A172 (cell line): ENCODE data around the gene BRWD1. TPM values are rescaled to one million over a fixed set of nuclear protein-coding genes. Genes with fewer than 3 reads are reported as not detected.

Source experiments
- DNase-seq: peaks from one replicate; pipeline ENCODE4 v3.0.0-alpha.2; 2015; ENCODE audit warnings: low spot score
- total RNA-seq: library from RNA; depleted of rRNA; stranded (reverse); fragments of >200 nt; shearing (Covaris generic); gene quantifications from 2 replicates; pipeline ENCODE4 v1.2.3, GENCODE V29; 2014

The BRWD1 gene
- total RNA-seq, 1 experiment from 2014 or later = 46.9 TPM

- DNase-seq = no peak
Measured at GRCh38 chr21:39327727-39328126, 14.3 kb upstream of the BRWD1 start.

GRCh38 chr21:39326607-39327307 is 13.3 kb upstream of the BRWD1 start:
- no peak for DNase-seq

GRCh38 chr21:39325458-39325857 is 12.0 kb upstream of the BRWD1 start:
- DNase-seq = no peak

- no peak for DNase-seq
Measured at GRCh38 chr21:39321424-39321823, 8.0 kb upstream of the BRWD1 start.

- peak; percentile 35 for DNase-seq
Measured at GRCh38 chr21:39319814-39320332, 6.4 kb upstream of the BRWD1 start.

GRCh38 chr21:39319251-39319756 is 5.9 kb upstream of the BRWD1 start:
- no peak for DNase-seq

GRCh38 chr21:39318091-39318959 is 4.9 kb upstream of the BRWD1 start:
- DNase-seq = no peak

- DNase-seq = no peak
Measured at GRCh38 chr21:39317134-39318090, 4.0 kb upstream of the BRWD1 start.

GRCh38 chr21:39316729-39317128 is 3.3 kb upstream of the BRWD1 start:
- DNase-seq = no peak

- DNase-seq = peak; percentile 78
Measured at GRCh38 chr21:39315603-39316445, 2.4 kb upstream of the BRWD1 start.

GRCh38 chr21:39314143-39315027 is 953 bp upstream of the BRWD1 start:
- peak; percentile 73 for DNase-seq

GRCh38 chr21:39313042-39313570 is 326 bp downstream of the BRWD1 start:
- no peak for DNase-seq

- peak; percentile 89 for DNase-seq
Measured at GRCh38 chr21:39312112-39313041, 1.1 kb downstream of the BRWD1 start.

- no peak for DNase-seq
Measured at GRCh38 chr21:39311164-39311563, 2.3 kb downstream of the BRWD1 start.

- no peak for DNase-seq
Measured at GRCh38 chr21:39307466-39307865, 6.0 kb downstream of the BRWD1 start.

- DNase-seq = no peak
Measured at GRCh38 chr21:39300587-39300986, 12.8 kb downstream of the BRWD1 start.

GRCh38 chr21:39296891-39297290 is 16.5 kb downstream of the BRWD1 start:
- DNase-seq = no peak

- no peak for DNase-seq
Measured at GRCh38 chr21:39288987-39289386, 24.4 kb downstream of the BRWD1 start.
